Pancreas (tissue), 10 donors: ENCODE results near the gene NPHP4. TPM values are rescaled to one million over a fixed set of nuclear protein-coding genes. Genes with fewer than 3 reads are reported as not detected.

Source experiments
- ATAC-seq, 4 donors: fragments of 200-7000 bp; cut with Tn5 transposase; one replicate each; pipeline versions ENCODE4 v1.8.0 to v1.9.1; 2020; ENCODE audit warnings: mild to moderate bottlenecking in 4 of 4, moderate library complexity in 4 of 4
- DNase-seq, 6 donors: peaks; one replicate each; pipeline ENCODE4 v3.0.0-alpha.2; 2020
- FAIRE-seq: peaks from 2 replicates; lab custom pipeline; 2012; peaks lifted over from hg19 to GRCh38; lab: Jason Lieb, UNC
- H3K27ac ChIP-seq, 4 donors: fragments of 200-600 bp; sonication (generic); 1 replicate in 3 of 4; 2 replicates in 1 of 4; pipeline versions ENCODE4 v1.5.0 to v1.8.0; 2020
- H3K27me3 ChIP-seq, 4 donors: fragments of 200-600 bp; one replicate each; pipeline ENCODE4 v1.8.0; 2021
- H3K36me3 ChIP-seq, 3 donors: fragments of 200-600 bp; sonication (generic) in 1 of 3; one replicate each; pipeline versions ENCODE4 v1.5.0 to v1.8.0; 2020 to 2021
- H3K4me1 ChIP-seq, 3 donors: fragments of 200-600 bp; one replicate each; pipeline ENCODE4 v1.8.0; 2021
- H3K4me3 ChIP-seq, 4 donors: fragments of 200-600 bp; sonication (generic) in 2 of 4; one replicate each; pipeline versions ENCODE4 v1.5.0 to v1.8.0; 2020 to 2021
- H3K9me3 ChIP-seq, 4 donors: fragments of 200-600 bp; one replicate each; pipeline ENCODE4 v1.8.0; 2021
- WGBS, 2 donors: extraction: QIAGEN DNeasy Blood & Tissue Kit; methylation state at CpG; one replicate each; pipeline ENCODE4 v1.1.7; 2013; 5-methylcytosine and 5-hydroxymethylcytosine counted together
- intact Hi-C, 3 donors: fragments of 100-400 bp; cut with DNase I; formaldehyde crosslinking; loops; one replicate each; pipeline versions ENCODE4 v1.11.1 to v1.14.2; 2022
- polyA plus RNA-seq, 2 donors: library from polyadenylated mRNA; stranded (reverse); fragments of 200-250 nt; gene quantifications; one replicate each; pipeline ENCODE4 v1.2.3, GENCODE V29; 2013
- total RNA-seq, 6 donors: library from RNA; stranded (reverse); fragmentation: NEBNext Ultra II Directional in 4 of 6; extraction: Animal tissue kit (Norgen Biotek cat#: 25700) in 4 of 6; gene quantifications; one replicate each; pipeline versions ENCODE4 v1.2.1 to v1.2.4, GENCODE V29; 2021 to 2023
- TF ChIP-seq, protein P1 (sequence below), 4 donors: fragments of 200-600 bp; sonication (generic) in 3 of 4; IDR thresholded peaks; one replicate each; pipeline versions ENCODE4 v1.5.0 to v1.8.0; 2021; ENCODE audit warnings: antibody characterized with exemption in 4 of 4
- donor health status: healthy with polysubstance abuse.
- donor health status: DM: no; HTN: no; CAD: no; lungs with moderate emphysema.
- donor health status: DM: no; HTN: no; CAD: no.
- donor health status: control.
- donor health status: control.
- donor health status: Bipolar disorder and iron deficiency.
- donor health status: DM: yes; HTN: yes; CAD: no.
- donor health status: DM: no; HTN: no; CAD: no.
- donor health status: DM: no; HTN: no; CAD: no.
- donor health status: DM: yes; HTN: yes; CAD: no.

The NPHP4 gene
- total and polyA plus RNA-seq, 8 donors = 4.0 to 9.7 (median 5.7) TPM

DNA sequence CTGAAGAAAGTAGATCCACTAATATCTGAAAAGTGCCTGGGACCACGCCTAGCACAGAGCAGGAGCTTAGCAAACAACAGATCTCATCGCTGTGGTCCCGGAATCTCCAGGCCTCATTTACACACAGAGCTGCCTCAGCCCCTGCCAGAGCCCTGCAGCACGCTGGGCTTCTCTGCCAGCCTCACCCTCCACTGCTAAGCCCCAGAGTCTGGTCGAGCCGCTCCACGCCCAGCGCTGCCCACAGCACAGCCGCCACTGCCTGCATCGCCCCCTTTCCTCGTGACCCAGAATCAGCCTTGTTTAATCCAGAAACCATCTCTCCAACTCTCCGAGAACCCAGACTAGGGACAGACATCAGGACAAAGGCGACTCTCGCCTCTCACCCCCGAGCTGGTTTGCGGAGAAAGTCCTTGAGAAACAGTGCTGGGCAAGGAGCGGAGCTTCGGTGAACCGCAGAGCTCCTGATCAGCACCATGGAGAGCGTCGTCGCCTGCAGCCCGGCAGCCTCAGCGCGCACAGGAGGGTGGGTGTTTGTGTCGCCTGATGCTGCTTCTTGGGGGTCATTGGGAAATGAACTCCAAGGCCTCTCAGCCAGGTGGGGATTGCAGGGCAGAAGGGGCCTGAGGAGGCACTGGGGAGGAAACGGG lies 145.1 kb downstream of the NPHP4 start:
- no peak for DNase-seq
- no peak for FAIRE-seq
- no peaks in the 10 kb centered on the region for H3K4me1 ChIP-seq
- WGBS, 2 donors = 25 to 30% methylated on average over 27 of the region's 27 CpGs
- no peak overlapping the region for H3K27ac ChIP-seq
- no peaks in the 10 kb centered on the region for H3K36me3 ChIP-seq
- no peak overlapping the region for H3K4me3 ChIP-seq
- no peaks in the 10 kb centered on the region for H3K9me3 ChIP-seq
- TF ChIP-seq, protein P1, sequence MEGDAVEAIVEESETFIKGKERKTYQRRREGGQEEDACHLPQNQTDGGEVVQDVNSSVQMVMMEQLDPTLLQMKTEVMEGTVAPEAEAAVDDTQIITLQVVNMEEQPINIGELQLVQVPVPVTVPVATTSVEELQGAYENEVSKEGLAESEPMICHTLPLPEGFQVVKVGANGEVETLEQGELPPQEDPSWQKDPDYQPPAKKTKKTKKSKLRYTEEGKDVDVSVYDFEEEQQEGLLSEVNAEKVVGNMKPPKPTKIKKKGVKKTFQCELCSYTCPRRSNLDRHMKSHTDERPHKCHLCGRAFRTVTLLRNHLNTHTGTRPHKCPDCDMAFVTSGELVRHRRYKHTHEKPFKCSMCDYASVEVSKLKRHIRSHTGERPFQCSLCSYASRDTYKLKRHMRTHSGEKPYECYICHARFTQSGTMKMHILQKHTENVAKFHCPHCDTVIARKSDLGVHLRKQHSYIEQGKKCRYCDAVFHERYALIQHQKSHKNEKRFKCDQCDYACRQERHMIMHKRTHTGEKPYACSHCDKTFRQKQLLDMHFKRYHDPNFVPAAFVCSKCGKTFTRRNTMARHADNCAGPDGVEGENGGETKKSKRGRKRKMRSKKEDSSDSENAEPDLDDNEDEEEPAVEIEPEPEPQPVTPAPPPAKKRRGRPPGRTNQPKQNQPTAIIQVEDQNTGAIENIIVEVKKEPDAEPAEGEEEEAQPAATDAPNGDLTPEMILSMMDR (IDR thresholded peaks at IDR 0.05) = no peak
- intact Hi-C loops = no loop called here
- no peaks in the 10 kb centered on the region for H3K27me3 ChIP-seq
- peak in 3 of 4 donors; percentile 32 to 48 (median 40) for ATAC-seq

DNA sequence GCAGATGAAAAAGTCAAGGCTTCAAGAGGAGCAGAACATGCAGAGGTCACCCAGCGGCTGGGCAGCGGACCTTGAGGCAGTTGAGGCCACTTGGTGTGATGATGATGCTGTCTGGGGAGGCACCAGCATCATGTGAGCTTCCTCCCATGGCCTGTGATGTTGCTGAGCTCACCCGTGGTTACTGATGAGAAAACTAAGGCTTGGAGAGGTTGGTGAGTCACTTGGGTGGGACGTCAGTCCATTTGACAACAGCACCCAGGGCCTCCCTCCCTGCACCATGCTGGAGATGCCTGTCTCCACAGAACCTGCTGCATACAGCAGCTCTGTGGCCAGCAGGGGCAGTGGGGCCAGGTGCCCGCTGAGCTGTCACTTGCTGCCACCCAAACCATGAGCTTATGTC lies 146.8 kb downstream of the NPHP4 start:
- H3K27ac ChIP-seq = no peak overlapping the region
- FAIRE-seq (no peak), DNase-seq (no peak), ATAC-seq (no peak)
- no peaks in the 10 kb centered on the region for H3K27me3 ChIP-seq
- H3K4me1 ChIP-seq = no peaks in the 10 kb centered on the region
- intact Hi-C loops = no loop called here
- TF ChIP-seq, protein P1 (IDR thresholded peaks at IDR 0.05) = no peak
- no peak overlapping the region for H3K4me3 ChIP-seq
- no peaks in the 10 kb centered on the region for H3K9me3 ChIP-seq
- WGBS, 2 donors = 44 to 59% methylated on average over 5 of the region's 5 CpGs
- no peaks in the 10 kb centered on the region for H3K36me3 ChIP-seq

DNA sequence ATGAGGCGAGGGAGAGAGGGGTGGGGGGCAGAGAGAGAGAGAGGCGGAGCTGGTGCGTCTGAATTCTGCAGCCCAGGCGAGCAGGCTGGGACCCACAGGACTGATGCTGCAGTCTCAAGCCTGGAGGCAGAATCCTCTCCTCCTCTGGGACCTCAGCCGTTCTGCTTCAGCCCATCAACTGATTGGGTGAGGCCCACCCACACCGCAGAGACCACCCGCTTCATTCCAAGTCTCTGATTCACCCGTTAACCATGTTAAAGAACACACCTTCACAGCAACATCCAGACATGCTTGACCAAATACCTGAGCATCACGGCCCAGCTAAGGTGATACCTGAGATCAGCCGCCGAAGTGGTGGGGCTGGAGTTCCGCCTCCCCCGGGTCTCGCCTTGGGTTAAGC lies 147.8 kb downstream of the NPHP4 start:
- TF ChIP-seq, protein P1 (IDR thresholded peaks at IDR 0.05) = no peak
- Histone ChIP-seq H3K4me1 (no peaks in the 10 kb centered on the region), H3K9me3 (no peaks in the 10 kb centered on the region), H3K27ac (no peak overlapping the region), H3K36me3 (no peaks in the 10 kb centered on the region), H3K4me3 (no peak overlapping the region), H3K27me3 (no peaks in the 10 kb centered on the region)
- FAIRE-seq (no peak), ATAC-seq (no peak), DNase-seq (peak in 1 of 6 donors; percentile 14)
- intact Hi-C loops = no loop called here
- WGBS, 2 donors = 67 to 78% methylated on average over 14 of the region's 14 CpGs

DNA sequence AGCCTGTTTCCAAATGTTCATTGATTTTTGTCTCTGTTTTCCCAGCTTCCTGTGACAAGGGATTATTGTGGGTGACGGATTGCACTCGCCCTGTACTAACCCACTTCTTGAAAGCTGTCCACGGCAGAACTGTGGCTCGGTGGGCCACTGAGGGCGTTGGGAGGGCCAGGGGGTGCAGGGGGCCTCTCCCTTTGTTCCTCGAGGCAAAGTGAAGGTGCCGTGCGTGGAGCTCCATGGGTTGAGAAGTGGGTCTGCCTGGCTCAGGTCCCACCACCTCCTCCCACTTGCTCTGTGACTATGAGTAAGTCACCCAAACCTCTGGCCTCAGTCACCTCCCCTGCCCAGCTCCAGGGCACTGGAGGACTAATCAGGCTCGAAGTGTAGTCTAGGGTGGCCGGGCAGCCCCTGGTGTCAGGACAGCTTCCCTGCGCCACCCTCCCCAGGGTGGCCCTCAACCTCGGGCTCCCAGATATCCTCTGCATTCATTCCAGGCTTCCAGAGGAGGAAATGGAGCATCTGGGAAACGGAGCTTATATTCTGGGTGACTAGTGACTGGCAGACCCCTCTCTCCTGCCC lies 148.6 kb downstream of the NPHP4 start:
- H3K27me3 ChIP-seq = no peaks in the 10 kb centered on the region
- H3K4me3 ChIP-seq = no peak overlapping the region
- ATAC-seq (no peak), DNase-seq (peak in 1 of 6 donors; percentile 40), FAIRE-seq (no peak)
- no peaks in the 10 kb centered on the region for H3K9me3 ChIP-seq
- H3K4me1 ChIP-seq = no peaks in the 10 kb centered on the region
- WGBS, 2 donors = 37 to 42% methylated on average over 13 of the region's 13 CpGs
- intact Hi-C loops = no loop called here
- no peak overlapping the region for H3K27ac ChIP-seq
- no peaks in the 10 kb centered on the region for H3K36me3 ChIP-seq
- TF ChIP-seq, protein P1 (IDR thresholded peaks at IDR 0.05) = no peak

DNA sequence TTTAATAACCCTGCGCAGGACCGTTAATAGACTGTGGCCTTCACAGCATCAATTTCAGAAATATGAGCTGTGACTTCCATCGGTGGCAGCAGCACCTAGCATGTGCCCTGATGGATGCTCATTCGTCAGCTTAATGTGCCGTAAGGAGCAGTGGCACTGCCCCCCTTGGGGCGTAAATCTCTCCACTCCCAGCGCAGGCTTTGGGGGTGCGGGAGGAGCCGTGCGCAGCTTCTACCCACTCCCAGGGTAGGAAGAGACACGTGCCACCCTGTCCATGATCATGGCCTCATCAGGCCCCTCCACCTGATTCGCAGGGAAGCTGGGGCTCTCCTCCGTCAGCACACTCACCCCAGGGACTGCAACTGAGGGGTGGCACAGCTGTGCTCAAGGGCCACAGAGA lies 149.5 kb downstream of the NPHP4 start:
- H3K9me3 ChIP-seq = no peaks in the 10 kb centered on the region
- DNase-seq = peak in 1 of 6 donors; percentile 23
- WGBS, 2 donors = 66 to 83% methylated on average over 13 of the region's 13 CpGs

More for the DNA sequence above, 149.5 kb downstream of the NPHP4 start:
- intact Hi-C loops = no loop called here
- Histone ChIP-seq H3K27me3 (no peaks in the 10 kb centered on the region), H3K36me3 (no peaks in the 10 kb centered on the region), H3K27ac (no peak overlapping the region), H3K4me3 (no peak overlapping the region), H3K4me1 (no peaks in the 10 kb centered on the region)
- ATAC-seq (no peak), FAIRE-seq (no peak)
- TF ChIP-seq, protein P1 (IDR thresholded peaks at IDR 0.05) = no peak
